Retinal pigment epithelial cell (primary cell): ENCODE measurements around the gene SPRYD3.

Experiments
- DNase-seq: peaks from one replicate; pipeline ENCODE4 v3.0.0-alpha.2; 2010; ENCODE audit warnings: low read depth
- H3K4me3 ChIP-seq: 2 replicates; pipeline ENCODE4 v1.5.1; 2011; ENCODE audit warnings: mild to moderate bottlenecking, low read length, control low read depth, moderate library complexity
- TF ChIP-seq, protein P1 (sequence below): conservative IDR thresholded peaks from 2 replicates; pipeline ENCODE4 v1.5.1; 2011; ENCODE audit warnings: low read depth, low read length, control low read depth, inconsistent platforms

SPRYD3 gene

DNA sequence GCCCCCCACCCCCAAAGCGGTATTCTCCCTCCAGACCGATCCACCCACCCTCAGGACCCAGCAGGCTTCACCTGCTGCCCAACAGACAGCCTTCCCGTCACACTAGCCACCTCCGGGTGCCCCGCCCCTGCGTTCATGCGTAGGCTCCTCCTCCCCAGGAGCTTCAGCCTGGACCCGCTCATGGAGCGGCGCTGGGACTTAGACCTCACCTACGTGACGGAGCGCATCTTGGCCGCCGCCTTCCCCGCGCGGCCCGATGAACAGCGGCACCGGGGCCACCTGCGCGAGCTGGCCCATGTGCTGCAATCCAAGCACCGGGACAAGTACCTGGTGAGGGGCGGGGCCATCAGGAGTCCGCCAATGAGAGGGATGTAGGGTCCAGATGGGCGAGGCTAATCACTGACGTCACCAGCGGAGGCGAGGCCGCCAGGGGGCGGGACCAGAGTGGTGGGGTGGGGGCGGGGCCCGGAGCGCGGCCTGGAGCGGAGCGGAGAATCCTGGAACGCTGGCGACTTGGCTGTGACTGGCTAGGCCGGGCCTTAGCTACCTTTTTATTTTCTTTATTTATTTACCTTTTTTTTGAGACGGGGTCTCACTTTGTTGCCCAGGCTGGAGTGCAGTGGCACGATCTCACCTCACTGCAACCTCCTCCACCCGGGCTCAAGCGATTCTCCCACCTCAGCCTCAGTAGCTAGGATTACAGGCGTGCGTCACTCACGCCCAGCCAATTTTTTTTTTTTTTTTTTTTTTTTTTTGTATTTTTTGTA, 24.9 kb downstream of the SPRYD3 start:
- H3K4me3 ChIP-seq = peak overlapping the region; percentile 82
- TF ChIP-seq, protein P1, sequence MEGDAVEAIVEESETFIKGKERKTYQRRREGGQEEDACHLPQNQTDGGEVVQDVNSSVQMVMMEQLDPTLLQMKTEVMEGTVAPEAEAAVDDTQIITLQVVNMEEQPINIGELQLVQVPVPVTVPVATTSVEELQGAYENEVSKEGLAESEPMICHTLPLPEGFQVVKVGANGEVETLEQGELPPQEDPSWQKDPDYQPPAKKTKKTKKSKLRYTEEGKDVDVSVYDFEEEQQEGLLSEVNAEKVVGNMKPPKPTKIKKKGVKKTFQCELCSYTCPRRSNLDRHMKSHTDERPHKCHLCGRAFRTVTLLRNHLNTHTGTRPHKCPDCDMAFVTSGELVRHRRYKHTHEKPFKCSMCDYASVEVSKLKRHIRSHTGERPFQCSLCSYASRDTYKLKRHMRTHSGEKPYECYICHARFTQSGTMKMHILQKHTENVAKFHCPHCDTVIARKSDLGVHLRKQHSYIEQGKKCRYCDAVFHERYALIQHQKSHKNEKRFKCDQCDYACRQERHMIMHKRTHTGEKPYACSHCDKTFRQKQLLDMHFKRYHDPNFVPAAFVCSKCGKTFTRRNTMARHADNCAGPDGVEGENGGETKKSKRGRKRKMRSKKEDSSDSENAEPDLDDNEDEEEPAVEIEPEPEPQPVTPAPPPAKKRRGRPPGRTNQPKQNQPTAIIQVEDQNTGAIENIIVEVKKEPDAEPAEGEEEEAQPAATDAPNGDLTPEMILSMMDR = no peak
- DNase-seq = peak; percentile 78

DNA sequence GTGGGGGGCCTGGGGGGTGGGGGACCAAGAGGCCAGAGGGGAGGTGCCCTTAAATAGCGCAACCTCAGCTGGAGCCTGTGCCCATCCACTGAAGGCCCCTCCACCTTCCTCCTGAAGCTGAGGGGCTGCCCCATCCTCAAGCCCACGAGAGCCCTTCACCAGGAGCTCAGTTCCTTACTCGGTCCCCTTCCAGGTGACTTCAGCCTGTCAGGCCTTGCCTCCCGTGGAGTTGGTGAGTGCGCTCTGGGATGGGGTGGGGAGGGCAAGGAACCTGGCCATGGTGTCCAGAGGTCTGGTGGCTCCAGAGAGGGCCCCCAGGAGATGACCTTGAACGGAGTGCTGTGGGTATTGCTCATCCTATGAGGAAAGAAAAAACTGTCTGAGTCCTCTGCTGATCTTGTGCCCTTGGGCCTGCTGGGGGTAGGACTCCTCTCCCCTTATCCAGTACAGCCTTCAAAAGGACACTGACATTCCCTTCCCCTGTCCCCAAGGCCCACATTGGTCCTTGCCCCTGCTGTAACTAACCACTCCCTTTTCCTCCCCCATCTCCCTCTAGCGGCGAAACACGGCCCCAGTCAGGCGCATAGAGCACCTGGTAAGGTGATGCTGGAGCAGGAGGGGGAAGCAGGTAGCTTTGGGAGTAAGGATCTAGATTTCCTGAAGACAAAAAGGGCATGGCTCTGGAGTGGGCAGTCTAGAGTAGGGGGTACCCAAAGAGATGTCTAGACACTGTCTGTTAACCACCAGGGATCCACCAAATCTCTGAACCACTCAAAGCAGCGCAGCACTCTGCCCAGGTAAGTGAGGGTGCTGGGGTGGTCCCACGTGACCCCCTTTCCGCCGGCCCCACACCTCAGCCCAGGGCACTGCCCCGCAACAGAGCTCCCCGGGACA, 25.7 kb downstream of the SPRYD3 start:
- TF ChIP-seq, protein P1 = peak; percentile 70
- peak overlapping the region; percentile 82 for H3K4me3 ChIP-seq
- no peak for DNase-seq

DNA sequence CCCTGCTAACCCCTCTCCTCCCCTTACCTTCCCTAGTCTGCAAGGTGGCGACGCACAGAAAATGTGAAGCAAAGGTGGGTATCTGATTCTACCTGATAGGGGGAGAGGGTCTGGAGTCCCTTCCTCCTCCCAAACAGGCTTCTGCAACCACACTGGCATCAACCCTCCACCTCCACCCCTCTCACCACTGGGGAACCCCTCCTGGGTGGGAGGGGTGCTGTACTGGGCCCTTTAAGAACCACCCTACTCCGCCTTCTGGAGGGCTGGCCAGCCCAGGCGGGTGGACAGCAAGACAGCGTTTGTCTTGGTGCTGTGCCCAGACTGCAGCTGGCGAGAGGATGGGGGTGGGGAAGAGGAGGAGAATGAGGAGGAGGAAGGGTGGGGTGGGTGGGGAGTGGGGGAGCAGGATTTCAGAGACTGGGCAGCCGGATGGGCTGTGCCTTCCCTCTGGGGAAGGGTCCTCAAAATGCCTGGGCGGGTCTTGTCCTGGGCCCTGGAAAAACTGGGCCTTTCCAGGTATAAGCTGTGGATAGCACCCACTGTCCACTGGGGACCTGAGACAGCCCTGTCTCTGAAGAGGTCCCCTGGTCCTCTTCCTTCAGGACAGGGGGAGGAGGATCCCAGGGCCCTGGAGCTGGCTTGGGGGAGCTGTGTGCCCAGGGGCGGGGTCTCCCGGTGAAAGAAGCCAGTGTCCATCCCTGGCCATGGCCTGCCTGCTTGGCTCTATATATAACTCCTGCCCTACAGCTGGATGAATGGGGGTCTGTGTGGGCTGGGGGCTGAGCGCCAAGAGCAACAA, 26.6 kb downstream of the SPRYD3 start:
- TF ChIP-seq, protein P1 = no peak
- no peak for DNase-seq
- no peak overlapping the region for H3K4me3 ChIP-seq

DNA sequence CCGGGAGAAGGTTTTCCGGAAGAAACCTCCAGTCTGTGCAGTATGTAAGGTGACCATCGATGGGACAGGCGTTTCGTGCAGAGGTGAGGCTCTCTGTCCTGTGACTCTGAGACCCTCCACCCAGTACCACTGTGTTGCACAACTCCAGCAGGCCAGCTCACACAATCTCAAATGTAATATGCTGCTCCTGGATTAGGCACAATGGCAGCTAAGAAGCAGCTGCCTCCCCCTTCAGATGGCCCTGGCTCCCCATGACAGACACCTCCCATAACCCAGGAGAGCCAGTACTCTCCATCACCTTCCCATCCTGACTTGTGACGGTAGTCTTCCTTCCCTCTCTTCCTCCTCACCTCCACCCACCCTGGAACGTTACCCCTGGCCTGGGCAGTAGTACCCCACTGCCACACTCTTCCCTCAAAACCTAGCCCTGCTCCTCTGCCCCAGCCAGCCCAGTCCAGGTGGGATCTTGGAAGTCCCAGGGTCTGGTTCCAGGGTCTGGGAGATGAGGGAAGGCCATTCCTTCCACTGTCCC, 27.2 kb downstream of the SPRYD3 start:
- TF ChIP-seq, protein P1 = no peak
- DNase-seq = no peak
- H3K4me3 ChIP-seq = no peak overlapping the region

DNA sequence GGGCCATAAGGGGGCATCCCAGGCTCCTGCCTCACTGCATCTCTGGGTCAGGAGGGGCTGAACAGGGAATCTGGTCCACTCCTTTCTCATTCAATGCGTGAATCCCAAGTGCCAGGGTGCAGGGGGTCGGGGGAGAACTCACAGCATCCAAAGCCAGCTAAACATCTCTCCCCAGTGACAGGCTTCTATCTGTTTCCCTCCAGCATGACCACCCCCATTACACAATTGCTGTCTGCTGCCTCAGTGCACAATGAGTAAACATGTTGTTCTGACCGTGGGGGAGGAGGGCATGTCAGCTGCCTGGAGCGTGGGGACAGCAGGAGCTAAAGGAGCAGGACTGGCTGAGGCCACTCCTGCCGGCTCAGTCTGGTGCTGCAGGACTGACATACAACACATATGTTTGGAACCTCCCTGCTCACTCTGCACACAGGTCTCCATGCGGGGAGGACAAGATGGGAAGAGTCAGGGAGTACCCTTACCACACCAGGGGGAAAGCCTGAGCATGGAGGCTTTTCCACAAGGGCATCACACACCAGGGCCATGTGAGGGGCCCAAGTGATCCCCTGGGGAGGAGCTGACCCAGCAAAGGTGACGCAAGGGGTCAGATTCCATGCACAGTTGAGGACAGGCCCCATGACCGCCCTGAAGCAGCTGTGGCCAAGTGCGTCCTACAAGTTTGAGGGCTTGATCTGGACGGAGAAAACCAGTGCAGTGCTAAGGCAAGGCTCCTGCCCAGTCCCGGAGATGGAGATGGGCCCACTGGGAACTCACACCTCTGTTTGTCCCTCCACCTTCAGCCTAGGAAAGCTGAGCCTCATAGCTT, 27.9 kb downstream of the SPRYD3 start:
- no peak overlapping the region for H3K4me3 ChIP-seq
- TF ChIP-seq, protein P1 = no peak
- DNase-seq = no peak
